Thymus (tissue), 11 donors: ENCODE data around the gene SLC4A1AP. TPM values are rescaled to one million over a fixed set of nuclear protein-coding genes. Genes with fewer than 3 reads are reported as not detected.
A peak's percentile ranks its signal among the peaks of the same experiment; 100 is the strongest.
"Not testable (repeated sequence)": the region's sequence is repeated elsewhere in the genome, so short reads cannot be mapped to it uniquely, and the experiment has no call there.

Experiments used
- DNase-seq, 9 donors: peaks; one replicate each; pipeline ENCODE4 v3.0.0-alpha.2; 2013; ENCODE audit warnings: low spot score in 9 of 9, low read depth in 6 of 9, missing footprints in 1 of 9
- H3K27ac ChIP-seq, 2 donors: one replicate each; pipeline ENCODE4 v1.5.1; 2013; ENCODE audit warnings: control low read depth in 1 of 2, low read depth in 1 of 2, low read length in 1 of 2, mild to moderate bottlenecking in 1 of 2, moderate library complexity in 1 of 2
- H3K27me3 ChIP-seq, 2 donors: one replicate each; pipeline ENCODE4 v1.5.1; 2013; ENCODE audit warnings: low read length in 1 of 2; ENCODE audit not compliant: control insufficient read depth in 2 of 2, insufficient read depth in 1 of 2
- H3K36me3 ChIP-seq, 2 donors: one replicate each; pipeline ENCODE4 v1.5.1; 2013; ENCODE audit warnings: low read length in 1 of 2, mild to moderate bottlenecking in 1 of 2, moderate library complexity in 1 of 2; ENCODE audit not compliant: control insufficient read depth in 2 of 2, insufficient read depth in 2 of 2
- H3K4me1 ChIP-seq, 2 donors: one replicate each; pipeline ENCODE4 v1.5.1; 2013; ENCODE audit warnings: low read length in 2 of 2; ENCODE audit not compliant: control insufficient read depth in 2 of 2, insufficient read depth in 2 of 2
- H3K4me3 ChIP-seq, 2 donors: one replicate each; pipeline ENCODE4 v1.5.1; 2013; ENCODE audit warnings: low read length in 2 of 2, control low read depth in 1 of 2, mild to moderate bottlenecking in 1 of 2
- H3K9me3 ChIP-seq, 2 donors: one replicate each; pipeline ENCODE4 v1.5.1; 2013; ENCODE audit warnings: low read length in 1 of 2, mild to moderate bottlenecking in 1 of 2; ENCODE audit not compliant: control insufficient read depth in 2 of 2, insufficient read depth in 1 of 2
- WGBS: extraction: QIAGEN DNeasy Blood & Tissue Kit; methylation state at CpG from one replicate; pipeline ENCODE4 v1.1.7; 2013; 5-methylcytosine and 5-hydroxymethylcytosine counted together
- polyA plus RNA-seq: library from polyadenylated mRNA; stranded (reverse); fragments of 200-250 nt; gene quantifications from one replicate; pipeline ENCODE4 v1.2.3, GENCODE V29; 2013
- total RNA-seq: library from RNA; stranded (reverse); fragments of 120-200 nt; gene quantifications from one replicate; pipeline ENCODE4 v1.2.4, GENCODE V29; 2013
- donor health status: healthy.

SLC4A1AP gene
- total and polyA plus RNA-seq, 2 donors, result 21.7 to 27.1 TPM

- peaks cover 26 to 53% of the 10 kb centered on the region in 2 donors for H3K36me3 ChIP-seq
- H3K27ac ChIP-seq, result no peak overlapping the region
- H3K9me3 ChIP-seq, result no peaks in the 10 kb centered on the region
- DNase-seq, result peak; percentile 60 to 98 (median 95)
- H3K4me3 ChIP-seq, result no peak overlapping the region
- no peaks in the 10 kb centered on the region for H3K27me3 ChIP-seq
- H3K4me1 ChIP-seq, result no peaks in the 10 kb centered on the region
- 49% methylated on average over 9 of the region's 9 CpGs for WGBS
These were observed 19.8 kb downstream of the SLC4A1AP start for GRCh38 chr2:27683390-27684071.

GRCh38 chr2:27685006-27685405, 21.3 kb downstream of the SLC4A1AP start:
- not testable (repeated sequence) for H3K27me3 ChIP-seq, DNase-seq, H3K4me3 ChIP-seq, H3K4me1 ChIP-seq, H3K9me3 ChIP-seq, H3K27ac ChIP-seq
- H3K36me3 ChIP-seq, result peaks cover 30 to 55% of the 10 kb centered on the region in 2 donors
- 98% methylated on average over 1 of the region's 1 CpG for WGBS

GRCh38 chr2:27685577-27685976, 21.9 kb downstream of the SLC4A1AP start:
- Histone ChIP-seq H3K36me3 (peaks cover 28 to 55% of the 10 kb centered on the region in 2 donors), H3K27ac (no peak overlapping the region), H3K4me1 (no peaks in the 10 kb centered on the region), H3K27me3 (no peaks in the 10 kb centered on the region), H3K4me3 (no peak overlapping the region), H3K9me3 (no peaks in the 10 kb centered on the region)
- no peak for DNase-seq
- 97% methylated on average over 3 of the region's 3 CpGs for WGBS

- Histone ChIP-seq H3K4me3 (no peak overlapping the region), H3K27ac (no peak overlapping the region), H3K4me1 (no peaks in the 10 kb centered on the region), H3K27me3 (no peaks in the 10 kb centered on the region), H3K9me3 (no peaks in the 10 kb centered on the region), H3K36me3 (peaks cover 23 to 52% of the 10 kb centered on the region in 2 donors)
- WGBS, result 87% methylated on average over 1 of the region's 1 CpG
- DNase-seq, result no peak
These were observed 23.5 kb downstream of the SLC4A1AP start for GRCh38 chr2:27687232-27687631.

- Histone ChIP-seq H3K9me3 (no peaks in the 10 kb centered on the region), H3K4me1 (no peaks in the 10 kb centered on the region), H3K27me3 (no peaks in the 10 kb centered on the region), H3K36me3 (peaks cover 23 to 41% of the 10 kb centered on the region in 2 donors), H3K27ac (no peak overlapping the region), H3K4me3 (no peak overlapping the region)
- no peak for DNase-seq
- WGBS, result 100% methylated on average over 2 of the region's 2 CpGs
These were observed 25.7 kb downstream of the SLC4A1AP start for GRCh38 chr2:27689424-27689823.

- Histone ChIP-seq H3K9me3 (no peaks in the 10 kb centered on the region), H3K4me1 (no peaks in the 10 kb centered on the region), H3K36me3 (peaks cover 23 to 35% of the 10 kb centered on the region in 2 donors), H3K27me3 (no peaks in the 10 kb centered on the region), H3K27ac (no peak overlapping the region), H3K4me3 (no peak overlapping the region)
- no peak for DNase-seq
These were observed 26.4 kb downstream of the SLC4A1AP start for GRCh38 chr2:27690052-27690451.

- Histone ChIP-seq H3K36me3 (peaks cover 17 to 21% of the 10 kb centered on the region in 2 donors), H3K27ac (no peak overlapping the region), H3K4me3 (no peak overlapping the region), H3K9me3 (no peaks in the 10 kb centered on the region), H3K4me1 (no peaks in the 10 kb centered on the region), H3K27me3 (no peaks in the 10 kb centered on the region)
- 99% methylated on average over 1 of the region's 1 CpG for WGBS
- no peak for DNase-seq
These were observed 34.0 kb downstream of the SLC4A1AP start for GRCh38 chr2:27697660-27698059.

- DNase-seq, result no peak
- whole genome bisulfite sequencing, result 91% methylated on average over 5 of the region's 5 CpGs
- H3K27me3 ChIP-seq, result no peaks in the 10 kb centered on the region
- H3K4me3 ChIP-seq, result no peak overlapping the region
- peaks cover 0 to 7% of the 10 kb centered on the region in 2 donors for H3K4me1 ChIP-seq
- H3K36me3 ChIP-seq, result peaks cover 3 to 5% of the 10 kb centered on the region in 2 donors
- no peak overlapping the region for H3K27ac ChIP-seq
- H3K9me3 ChIP-seq, result no peaks in the 10 kb centered on the region
These were observed 38.0 kb downstream of the SLC4A1AP start for GRCh38 chr2:27701676-27702075.

- DNase-seq, result no peak
- peaks cover 0 to 7% of the 10 kb centered on the region in 2 donors for H3K4me1 ChIP-seq
- H3K4me3 ChIP-seq, result no peak overlapping the region
- peaks cover 0 to 4% of the 10 kb centered on the region in 2 donors for H3K36me3 ChIP-seq
- H3K27ac ChIP-seq, result no peak overlapping the region
- 98% methylated on average over 1 of the region's 1 CpG for whole genome bisulfite sequencing
- H3K9me3 ChIP-seq, result no peaks in the 10 kb centered on the region
- H3K27me3 ChIP-seq, result no peaks in the 10 kb centered on the region
These were observed 38.6 kb downstream of the SLC4A1AP start for GRCh38 chr2:27702302-27702701.
